Spleen (tissue), 13 donors: Measurements from ENCODE around the gene IFNA17. TPM values are rescaled to one million over a fixed set of nuclear protein-coding genes. Genes with fewer than 3 reads are reported as not detected.

Experiments used
- DNase-seq: peaks from one replicate; pipeline ENCODE4 v3.0.0-alpha.2; 2020
- H3K27ac ChIP-seq, 8 donors: fragments of 200-600 bp; sonication (generic) in 7 of 8; 1 replicate in 4 of 8; 2 replicates in 4 of 8; pipeline versions ENCODE4 v1.5.0 to v1.8.0; 2016 to 2021; ENCODE audit warnings: inconsistent platforms in 4 of 8, mild to moderate bottlenecking in 4 of 8, moderate library complexity in 1 of 8
- H3K27me3 ChIP-seq, 7 donors: fragments of 200-600 bp; sonication (generic) in 6 of 7; replicated peaks in 1 of 7; 1 replicate in 4 of 7; 2 replicates in 3 of 7; pipeline versions ENCODE4 v1.5.0 to v1.8.0; 2016 to 2021; ENCODE audit warnings: inconsistent platforms in 3 of 7, mild to moderate bottlenecking in 1 of 7
- H3K36me3 ChIP-seq, 6 donors: fragments of 200-600 bp; sonication (generic) in 5 of 6; 1 replicate in 4 of 6; 2 replicates in 2 of 6; pipeline versions ENCODE4 v1.5.0 to v1.8.0; 2016 to 2021; ENCODE audit warnings: inconsistent platforms in 2 of 6
- H3K4me1 ChIP-seq, 6 donors: fragments of 200-600 bp; sonication (generic) in 5 of 6; 1 replicate in 3 of 6; 2 replicates in 3 of 6; pipeline versions ENCODE4 v1.5.0 to v1.8.0; 2016 to 2021; ENCODE audit warnings: inconsistent platforms in 3 of 6
- H3K4me3 ChIP-seq, 8 donors: fragments of 200-600 bp; sonication (generic) in 7 of 8; 1 replicate in 4 of 8; 2 replicates in 4 of 8; pipeline versions ENCODE4 v1.5.0 to v1.8.0; 2016 to 2021; ENCODE audit warnings: inconsistent platforms in 4 of 8, mild to moderate bottlenecking in 4 of 8, moderate library complexity in 2 of 8
- H3K9me3 ChIP-seq, 8 donors: fragments of 200-600 bp; sonication (generic) in 7 of 8; 1 replicate in 4 of 8; 2 replicates in 4 of 8; pipeline versions ENCODE4 v1.5.0 to v1.8.0; 2016 to 2021; ENCODE audit warnings: inconsistent platforms in 4 of 8
- POLR2A ChIP-seq, 3 donors: fragments of 450-650 bp; IDR thresholded peaks; one replicate each; pipeline ENCODE4 v1.5.1; 2017; ENCODE audit warnings: antibody characterized with exemption in 3 of 3, mild to moderate bottlenecking in 1 of 3
- POLR2AphosphoS5 ChIP-seq, 3 donors: sonication (generic); formaldehyde crosslinking; IDR thresholded peaks; one replicate each; pipeline ENCODE4 v1.5.1; 2017; ENCODE audit warnings: antibody characterized with exemption in 3 of 3
- WGBS, 5 donors: extraction: QIAGEN DNeasy Blood & Tissue Kit in 3 of 5; methylation state at CpG; one replicate each; pipeline versions ENCODE4 v1.1.5 to v1.1.7; 2013 to 2018; 5-methylcytosine and 5-hydroxymethylcytosine counted together
- intact Hi-C: fragments of 100-400 bp; cut with DNase I; formaldehyde crosslinking; loops from one replicate; pipeline ENCODE4 v1.15.0; 2023; ENCODE audit warnings: low total_unique reads
- long read RNA-seq, 2 donors: transcript quantifications; one replicate each; lab custom pipeline, GENCODE V29; 2026
- polyA plus RNA-seq, 3 donors: library from polyadenylated mRNA; stranded (reverse); fragments of 200-250 nt; gene quantifications; one replicate each; pipeline ENCODE4 v1.2.1, GENCODE V29; 2013
- total RNA-seq, 7 donors: library from RNA; depleted of rRNA in 3 of 7; stranded (reverse); fragments of >200 nt in 3 of 7; fragmentation: NEBNext Ultra II Directional in 4 of 7; extraction: Animal tissue kit (Norgen Biotek cat#: 25700) in 4 of 7; gene quantifications; one replicate each; pipeline versions ENCODE4 v1.1.0 to v1.2.1, GENCODE V29; 2016 to 2021
- TF ChIP-seq, protein P1 (sequence below), 11 experiments: fragments of 200-600 bp in 7 of 11; fragments of 450-650 bp in 4 of 11; sonication (generic) in 4 of 11; IDR thresholded peaks in 8 of 11; conservative IDR thresholded peaks in 3 of 11; 1 replicate in 7 of 11; 2 replicates in 4 of 11; pipeline versions ENCODE4 v1.4.0 to v1.8.0; 2016 to 2021; ENCODE audit warnings: antibody characterized with exemption in 11 of 11, inconsistent platforms in 4 of 11, mild to moderate bottlenecking in 1 of 11
- donor health status: healthy with polysubstance abuse.
- donor health status: DM: no; HTN: no; CAD: no; lungs with moderate emphysema.
- donor health status: DM: no; HTN: no; CAD: no.
- donor health status: Bipolar disorder and iron deficiency.
- donor health status: healthy.
- donor health status: DM: no; HTN: no; CAD: no.
- donor health status: DM: yes; HTN: yes; CAD: no.

Gene IFNA17
- total RNA-seq (not detected), polyA plus RNA-seq (not detected)
- long read RNA-seq, donor 1 = 0 reads
- long read RNA-seq, donor 2, partial matches to known transcripts = 0 of 1 reads
- long read RNA-seq, donor 2, other reads (novel, unspliced or antisense) = 0 of 1 reads

DNA sequence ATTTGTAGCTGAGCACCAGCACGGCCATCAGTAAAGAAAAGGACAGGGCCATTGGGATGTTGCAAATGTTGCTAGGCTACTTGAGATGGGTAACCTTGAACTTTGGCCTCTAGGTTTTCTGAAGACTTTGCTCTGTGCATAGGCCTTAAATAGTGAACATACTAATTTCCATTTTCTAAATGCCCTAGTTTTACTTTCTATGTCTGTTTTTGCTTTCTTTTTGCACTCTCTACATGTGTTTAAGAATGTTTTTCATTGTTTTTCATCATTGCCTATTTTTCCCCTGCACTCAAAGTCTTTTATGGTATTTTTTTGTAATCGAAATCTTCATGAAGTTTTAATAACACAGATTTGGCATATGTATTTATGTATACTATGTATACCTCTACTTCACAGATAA, at the start of gene IFNA17:
TSS of gene IFNA17 (minus strand) at position 101 of the 400 bp plus-strand sequence. CDS start at position 52, 49 bp downstream.
- DNase-seq = no peak
- H3K36me3 ChIP-seq = no peaks in the 10 kb centered on the region
- WGBS, 5 donors = 80 to 93% (median 88%) methylated on average over 2 of the region's 2 CpGs
- no peaks in the 10 kb centered on the region for H3K9me3 ChIP-seq
- no peak within 1 kb of the TSS for H3K27ac ChIP-seq
- H3K4me1 ChIP-seq = no peaks in the 10 kb centered on the region
- no peak within 1 kb of the TSS for H3K4me3 ChIP-seq
- TF ChIP-seq, protein P1, sequence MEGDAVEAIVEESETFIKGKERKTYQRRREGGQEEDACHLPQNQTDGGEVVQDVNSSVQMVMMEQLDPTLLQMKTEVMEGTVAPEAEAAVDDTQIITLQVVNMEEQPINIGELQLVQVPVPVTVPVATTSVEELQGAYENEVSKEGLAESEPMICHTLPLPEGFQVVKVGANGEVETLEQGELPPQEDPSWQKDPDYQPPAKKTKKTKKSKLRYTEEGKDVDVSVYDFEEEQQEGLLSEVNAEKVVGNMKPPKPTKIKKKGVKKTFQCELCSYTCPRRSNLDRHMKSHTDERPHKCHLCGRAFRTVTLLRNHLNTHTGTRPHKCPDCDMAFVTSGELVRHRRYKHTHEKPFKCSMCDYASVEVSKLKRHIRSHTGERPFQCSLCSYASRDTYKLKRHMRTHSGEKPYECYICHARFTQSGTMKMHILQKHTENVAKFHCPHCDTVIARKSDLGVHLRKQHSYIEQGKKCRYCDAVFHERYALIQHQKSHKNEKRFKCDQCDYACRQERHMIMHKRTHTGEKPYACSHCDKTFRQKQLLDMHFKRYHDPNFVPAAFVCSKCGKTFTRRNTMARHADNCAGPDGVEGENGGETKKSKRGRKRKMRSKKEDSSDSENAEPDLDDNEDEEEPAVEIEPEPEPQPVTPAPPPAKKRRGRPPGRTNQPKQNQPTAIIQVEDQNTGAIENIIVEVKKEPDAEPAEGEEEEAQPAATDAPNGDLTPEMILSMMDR (IDR thresholded peaks at IDR 0.05 in 8 of 11, conservative IDR thresholded peaks at IDR 0.05 in 3 of 11) = no peak
- TF ChIP-seq POLR2AphosphoS5 (IDR thresholded peaks at IDR 0.05) (no peak), POLR2A (IDR thresholded peaks at IDR 0.05) (no peak)
- intact Hi-C loops = no loop called here
- no peaks in the 10 kb centered on the region for H3K27me3 ChIP-seq

DNA sequence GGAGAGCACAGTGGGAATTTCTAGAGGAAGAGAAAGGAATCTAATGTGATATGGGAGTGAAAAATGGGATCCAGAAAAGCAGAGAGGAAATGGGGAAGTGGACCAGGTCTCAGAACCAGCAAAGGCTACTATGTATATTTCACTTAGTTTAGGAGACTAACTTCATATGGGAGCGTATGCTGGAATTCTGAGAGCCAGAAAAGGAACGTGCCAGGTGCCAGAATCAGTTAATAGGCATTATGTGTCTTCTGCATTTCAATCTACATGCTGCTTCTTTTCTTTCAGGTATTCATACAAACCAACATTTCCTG, 40.3 kb upstream of the IFNA17 start:
- Histone ChIP-seq H3K9me3 (peaks cover 0 to 4% (median 2%) of the 10 kb centered on the region in 8 donors), H3K27me3 (peaks cover 0 to 12% (median 0%) of the 10 kb centered on the region in 7 donors), H3K4me1 (peaks cover 0 to 12% (median 10%) of the 10 kb centered on the region in 6 donors), H3K36me3 (no peaks in the 10 kb centered on the region), H3K4me3 (no peak overlapping the region), H3K27ac (no peak overlapping the region)
- no peak for DNase-seq
- intact Hi-C loops = no loop called here
- TF ChIP-seq POLR2AphosphoS5 (IDR thresholded peaks at IDR 0.05) (no peak), POLR2A (IDR thresholded peaks at IDR 0.05) (no peak)
- TF ChIP-seq, protein P1 (IDR thresholded peaks at IDR 0.05 in 8 of 11, conservative IDR thresholded peaks at IDR 0.05 in 3 of 11) = no peak
- 54 to 69% (median 59%) methylated on average over 2 of the region's 2 CpGs for whole genome bisulfite sequencing, 5 donors

DNA sequence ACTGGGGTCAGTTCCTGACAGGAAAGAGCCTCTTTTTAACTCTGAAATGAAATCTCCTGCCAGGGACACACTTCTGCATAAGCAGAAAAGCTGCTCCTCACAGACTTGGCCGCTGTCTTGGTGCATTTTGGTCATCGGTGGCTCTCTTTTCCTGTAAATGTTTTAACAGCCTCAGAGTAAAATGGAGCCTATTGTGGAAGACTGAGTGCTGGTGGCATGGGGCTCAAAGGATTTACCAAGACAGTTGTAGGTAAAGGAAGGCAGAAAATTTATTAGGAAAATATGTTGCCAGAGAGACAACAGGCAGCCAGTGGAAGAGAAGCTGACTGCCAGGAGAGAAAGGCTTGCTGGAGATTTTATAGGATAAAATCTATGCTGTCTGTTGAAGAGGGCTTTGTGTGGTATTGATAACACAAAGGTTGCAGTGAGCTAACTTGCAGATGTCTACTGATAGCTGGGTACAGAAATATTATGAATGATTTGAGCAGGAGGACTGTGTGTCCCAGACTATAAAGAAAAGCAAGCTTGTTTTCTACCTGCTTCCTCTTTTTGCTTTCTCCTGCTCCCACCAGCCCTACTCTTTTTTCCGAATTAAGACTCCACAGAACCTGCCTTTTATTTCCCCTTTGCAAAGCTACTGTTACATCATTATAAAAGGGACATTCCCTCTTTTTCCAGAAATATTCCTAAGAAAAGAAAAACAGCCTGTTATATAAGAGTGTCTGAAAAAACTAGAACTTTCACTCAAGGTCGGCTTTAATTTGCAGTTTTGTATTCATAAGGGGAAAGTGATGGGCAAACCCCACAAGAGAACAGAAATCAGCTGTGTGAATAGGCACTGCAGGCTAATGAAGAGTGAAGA, 39.7 kb upstream of the IFNA17 start:
- Histone ChIP-seq H3K27ac (no peak overlapping the region), H3K4me1 (peaks cover 0 to 12% (median 10%) of the 10 kb centered on the region in 6 donors), H3K9me3 (peaks cover 0 to 4% (median 1%) of the 10 kb centered on the region in 8 donors), H3K4me3 (no peak overlapping the region), H3K27me3 (peaks cover 0 to 12% (median 0%) of the 10 kb centered on the region in 7 donors), H3K36me3 (no peaks in the 10 kb centered on the region)
- no peak for DNase-seq
- 23 to 30% (median 27%) methylated on average over 4 of the region's 4 CpGs for WGBS, 5 donors
- TF ChIP-seq POLR2A (IDR thresholded peaks at IDR 0.05) (no peak), POLR2AphosphoS5 (IDR thresholded peaks at IDR 0.05) (no peak)
- TF ChIP-seq, protein P1 (IDR thresholded peaks at IDR 0.05 in 8 of 11, conservative IDR thresholded peaks at IDR 0.05 in 3 of 11) = no peak
- intact Hi-C loops = no loop called here
